ENCODE results near the gene RNF208. TPM values are rescaled to one million over a fixed set of nuclear protein-coding genes. Genes with fewer than 3 reads are reported as not detected.

RNF208 gene
- total RNA-seq, 1 donor from 2014 or later: 0.77 TPM

- H3K27me3 Mint-ChIP-seq (ENCODE audit: insufficient read depth, low read depth): no peaks in the 10 kb centered on the region
- no peaks in the 10 kb centered on the region for H3K9me3 ChIP-seq (ENCODE audit: low read depth)
- no peaks in the 10 kb centered on the region for H3K27me3 ChIP-seq
- H3K4me1 Mint-ChIP-seq: peaks cover 35% of the 10 kb centered on the region
- H3K4me2 ChIP-seq: no peak overlapping the region
- H3K36me3 ChIP-seq: no peaks in the 10 kb centered on the region
- no peak overlapping the region for H3K27ac Mint-ChIP-seq
- TF ChIP-seq EZH2 (IDR thresholded peaks at IDR 0.05) (no peak), CTCF (IDR thresholded peaks at IDR 0.05) (no peak), EZH2phosphoT487 (IDR thresholded peaks at IDR 0.05) (no peak)
- no peak overlapping the region for H3K9ac ChIP-seq
- peaks cover 20% of the 10 kb centered on the region for H3F3A ChIP-seq (ENCODE audit: low read depth)
- peaks cover 7% of the 10 kb centered on the region for H3K79me2 ChIP-seq (ENCODE audit: low read depth)
- no peak overlapping the region for H3K4me3 Mint-ChIP-seq
- no peak for DNase-seq (ENCODE audit: low spot score)
- H3K4me1 ChIP-seq: peaks cover 12% of the 10 kb centered on the region
- no peak overlapping the region for H2AFZ ChIP-seq (replicated peaks)
- peaks cover 17% of the 10 kb centered on the region for H4K20me1 ChIP-seq (ENCODE audit: low read depth)
- peaks cover 4% of the 10 kb centered on the region for H3K36me3 Mint-ChIP-seq
- H3K9me3 Mint-ChIP-seq: no peaks in the 10 kb centered on the region
- no peak overlapping the region for H3K4me3 ChIP-seq
- H3K27ac ChIP-seq: no peak overlapping the region
Observed at GRCh38 chr9:137247916-137248175, 25.8 kb upstream of the RNF208 start.

- peaks cover 40% of the 10 kb centered on the region for H3K4me1 Mint-ChIP-seq
- Histone ChIP-seq H3F3A (ENCODE audit: low read depth) (peaks cover 25% of the 10 kb centered on the region), H3K27ac (no peak overlapping the region), H4K20me1 (ENCODE audit: low read depth) (peaks cover 22% of the 10 kb centered on the region), H3K79me2 (ENCODE audit: low read depth) (peaks cover 12% of the 10 kb centered on the region), H3K9me3 (ENCODE audit: low read depth) (no peaks in the 10 kb centered on the region), H2AFZ (replicated peaks) (no peak overlapping the region), H3K9ac (no peak overlapping the region), H3K36me3 (no peaks in the 10 kb centered on the region), H3K4me1 (peaks cover 15% of the 10 kb centered on the region), H3K4me3 (no peak overlapping the region), H3K27me3 (no peaks in the 10 kb centered on the region), H3K4me2 (no peak overlapping the region)
- no peaks in the 10 kb centered on the region for H3K9me3 Mint-ChIP-seq
- no peak overlapping the region for H3K4me3 Mint-ChIP-seq
- TF ChIP-seq CTCF (IDR thresholded peaks at IDR 0.05) (no peak), EZH2 (IDR thresholded peaks at IDR 0.05) (no peak), EZH2phosphoT487 (IDR thresholded peaks at IDR 0.05) (no peak)
- peaks cover 9% of the 10 kb centered on the region for H3K36me3 Mint-ChIP-seq
- H3K27ac Mint-ChIP-seq: peak overlapping the region; percentile 29
- DNase-seq (ENCODE audit: low spot score): no peak
- no peaks in the 10 kb centered on the region for H3K27me3 Mint-ChIP-seq (ENCODE audit: insufficient read depth, low read depth)
Observed at GRCh38 chr9:137247135-137247915, 25.3 kb upstream of the RNF208 start.

- no peaks in the 10 kb centered on the region for H3K36me3 ChIP-seq
- peaks cover 33% of the 10 kb centered on the region for H3F3A ChIP-seq (ENCODE audit: low read depth)
- Mint-ChIP-seq H3K36me3 (peaks cover 14% of the 10 kb centered on the region), H3K9me3 (no peaks in the 10 kb centered on the region), H3K4me3 (no peak overlapping the region), H3K27me3 (ENCODE audit: insufficient read depth, low read depth) (no peaks in the 10 kb centered on the region), H3K4me1 (peaks cover 40% of the 10 kb centered on the region), H3K27ac (no peak overlapping the region)
- H3K4me2 ChIP-seq: no peak overlapping the region
- no peak overlapping the region for H3K27ac ChIP-seq
- H3K27me3 ChIP-seq: no peaks in the 10 kb centered on the region
- no peaks in the 10 kb centered on the region for H3K9me3 ChIP-seq (ENCODE audit: low read depth)
- H3K4me1 ChIP-seq: peaks cover 7% of the 10 kb centered on the region
- peaks cover 31% of the 10 kb centered on the region for H4K20me1 ChIP-seq (ENCODE audit: low read depth)
- DNase-seq (ENCODE audit: low spot score): no peak
- no peak overlapping the region for H3K4me3 ChIP-seq
- H3K79me2 ChIP-seq (ENCODE audit: low read depth): peaks cover 21% of the 10 kb centered on the region
- TF ChIP-seq EZH2phosphoT487 (IDR thresholded peaks at IDR 0.05) (no peak), EZH2 (IDR thresholded peaks at IDR 0.05) (no peak), CTCF (IDR thresholded peaks at IDR 0.05) (no peak)
- H2AFZ ChIP-seq (replicated peaks): no peak overlapping the region
- no peak overlapping the region for H3K9ac ChIP-seq
Observed at GRCh38 chr9:137245450-137246421, 23.7 kb upstream of the RNF208 start.
